CD4-positive, CD25-positive, alpha-beta regulatory T cell (primary cell): ENCODE results near the gene OSBPL8. TPM values are rescaled to one million over a fixed set of nuclear protein-coding genes. Genes with fewer than 3 reads are reported as not detected.
"Not testable (repeated sequence)": the region's sequence is repeated elsewhere in the genome, so short reads cannot be mapped to it uniquely, and the experiment has no call there.

ENCODE experiments used
- ATAC-seq, 2 donors: fragments of 150-1000 bp; cut with Tn5 transposase; one replicate each; pipeline ENCODE4 v1.10.0; 2021; ENCODE audit warnings: low read depth in 2 of 2, moderate number of reproducible peaks in 2 of 2, moderate library complexity in 1 of 2
- DNase-seq, 3 donors: peaks; one replicate each; pipeline versions ENCODE4 v3.0.0 to v3.0.0-alpha.2; 2012 to 2022; ENCODE audit warnings: mixed read lengths in 1 of 3
- H3K27ac ChIP-seq: one replicate; pipeline ENCODE4 v1.7.0; 2013; ENCODE audit warnings: mild to moderate bottlenecking, low read length; ENCODE audit not compliant: insufficient read depth, poor library complexity, severe bottlenecking
- H3K27me3 ChIP-seq: one replicate; pipeline ENCODE4 v1.7.0; 2013; ENCODE audit warnings: low read length; ENCODE audit not compliant: control insufficient read depth, insufficient read depth
- H3K36me3 ChIP-seq: one replicate; pipeline ENCODE4 v1.7.0; 2013; ENCODE audit warnings: mild to moderate bottlenecking, low read length, moderate library complexity; ENCODE audit not compliant: control insufficient read depth, insufficient read depth
- H3K4me1 ChIP-seq: 2 replicates; pipeline ENCODE4 v1.7.0; 2013; ENCODE audit warnings: mild to moderate bottlenecking, low read length; ENCODE audit not compliant: insufficient read depth, control insufficient read depth, poor library complexity, severe bottlenecking
- H3K4me3 ChIP-seq: one replicate; pipeline ENCODE4 v1.7.0; 2013; ENCODE audit warnings: low read depth, mild to moderate bottlenecking, low read length, moderate library complexity
- H3K9me3 ChIP-seq, 2 experiments: 1 replicate in 1 of 2; 2 replicates in 1 of 2; pipeline ENCODE4 v1.7.0; 2013; ENCODE audit warnings: low read length in 2 of 2, mild to moderate bottlenecking in 1 of 2, moderate library complexity in 1 of 2; ENCODE audit not compliant: control insufficient read depth in 2 of 2
- H3K27ac Mint-ChIP-seq, 3 donors: one replicate each; pipeline ENCODE4 v1.8.0; 2020 to 2022; ENCODE audit warnings: mild to moderate bottlenecking in 3 of 3, mixed read lengths in 3 of 3, moderate library complexity in 2 of 3
- H3K27me3 Mint-ChIP-seq: one replicate; pipeline ENCODE4 v1.8.0; 2022; ENCODE audit warnings: mild to moderate bottlenecking, mixed read lengths
- H3K36me3 Mint-ChIP-seq: one replicate; pipeline ENCODE4 v1.8.0; 2020; ENCODE audit warnings: mixed read lengths
- H3K4me1 Mint-ChIP-seq, 4 donors: one replicate each; pipeline ENCODE4 v1.8.0; 2020 to 2022; ENCODE audit warnings: mixed read lengths in 4 of 4, mild to moderate bottlenecking in 1 of 4
- H3K4me3 Mint-ChIP-seq, 4 donors: one replicate each; pipeline ENCODE4 v1.8.0; 2020 to 2022; ENCODE audit warnings: mild to moderate bottlenecking in 4 of 4, mixed read lengths in 4 of 4, moderate library complexity in 3 of 4
- H3K9me3 Mint-ChIP-seq, 7 donors: one replicate each; pipeline ENCODE4 v1.8.0; 2020 to 2022; ENCODE audit warnings: mixed read lengths in 7 of 7, mild to moderate bottlenecking in 3 of 7, moderate library complexity in 2 of 7
- polyA plus RNA-seq, 4 donors: library from polyadenylated mRNA; unstranded; fragments of 300-500 nt; fragmentation: Illumina TruSeq; gene quantifications; one replicate each; pipeline ENCODE4 v1.2.3, GENCODE V29; 2021
- total RNA-seq: library from RNA; stranded (reverse); gene quantifications from one replicate; pipeline ENCODE4 v1.2.3, GENCODE V29; 2022

Gene OSBPL8
- total and polyA plus RNA-seq, 5 donors from 2014 or later = 129 to 195 (median 172) TPM

DNA sequence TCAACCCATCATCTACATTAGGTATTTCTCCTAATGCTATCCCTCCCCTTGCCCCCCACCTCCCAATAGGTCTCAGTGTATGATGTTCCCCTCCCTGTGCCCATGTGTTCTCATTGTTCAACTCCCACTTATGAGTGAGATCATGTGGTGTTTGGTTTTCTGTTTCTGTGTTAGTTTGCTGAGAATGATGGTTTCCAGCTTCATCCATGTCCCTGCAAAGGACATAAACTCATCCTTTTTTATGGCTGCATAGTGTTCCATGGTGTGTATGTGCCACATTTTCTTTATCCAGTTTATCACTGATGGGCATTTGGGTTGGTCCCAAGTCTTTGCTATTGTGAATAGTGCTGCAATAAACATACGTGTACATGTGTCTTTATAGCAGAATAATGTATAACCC, 182.7 kb downstream of the OSBPL8 start:
- H3K4me1 ChIP-seq, H3K27me3 ChIP-seq, H3K9me3 ChIP-seq, DNase-seq, H3K9me3 Mint-ChIP-seq, H3K4me3 Mint-ChIP-seq, H3K27me3 Mint-ChIP-seq, ATAC-seq, H3K27ac ChIP-seq, H3K27ac Mint-ChIP-seq, H3K4me3 ChIP-seq: not testable (repeated sequence)
- H3K4me1 Mint-ChIP-seq = peaks cover 0 to 14% (median 1%) of the 10 kb centered on the region in 4 donors
- peaks cover 60% of the 10 kb centered on the region for H3K36me3 Mint-ChIP-seq
- H3K36me3 ChIP-seq = peaks cover 63% of the 10 kb centered on the region

DNA sequence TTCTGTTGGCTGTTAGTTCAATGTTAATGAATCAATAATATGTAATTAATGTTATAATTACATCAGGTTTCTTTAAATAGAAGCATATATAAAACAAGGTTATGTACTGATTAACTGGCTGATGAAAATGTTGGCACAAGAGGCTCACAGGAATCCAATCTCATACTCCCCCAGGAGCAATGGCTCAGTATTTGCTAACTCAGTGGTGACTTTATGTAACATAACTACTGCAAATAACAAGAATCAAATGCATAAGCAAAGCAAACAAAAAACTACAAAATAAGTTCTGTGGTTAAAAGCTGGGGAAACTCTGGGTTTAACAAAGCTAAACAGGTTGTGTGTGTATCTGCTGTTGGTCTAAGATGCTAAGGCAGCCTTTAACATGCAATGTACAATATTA, 183.6 kb downstream of the OSBPL8 start:
- no peaks in the 10 kb centered on the region for H3K9me3 Mint-ChIP-seq
- no peaks in the 10 kb centered on the region for H3K9me3 ChIP-seq
- H3K36me3 Mint-ChIP-seq = peaks cover 62% of the 10 kb centered on the region
- no peak overlapping the region for H3K27ac ChIP-seq
- no peak overlapping the region for H3K4me3 Mint-ChIP-seq
- DNase-seq = no peak
- no peak for ATAC-seq
- no peak overlapping the region for H3K27ac Mint-ChIP-seq
- H3K4me1 ChIP-seq = no peaks in the 10 kb centered on the region
- H3K36me3 ChIP-seq = peaks cover 70% of the 10 kb centered on the region
- H3K27me3 ChIP-seq = no peaks in the 10 kb centered on the region
- H3K4me3 ChIP-seq = no peak overlapping the region
- H3K27me3 Mint-ChIP-seq = no peaks in the 10 kb centered on the region
- H3K4me1 Mint-ChIP-seq = peaks cover 0 to 11% (median 1%) of the 10 kb centered on the region in 4 donors

DNA sequence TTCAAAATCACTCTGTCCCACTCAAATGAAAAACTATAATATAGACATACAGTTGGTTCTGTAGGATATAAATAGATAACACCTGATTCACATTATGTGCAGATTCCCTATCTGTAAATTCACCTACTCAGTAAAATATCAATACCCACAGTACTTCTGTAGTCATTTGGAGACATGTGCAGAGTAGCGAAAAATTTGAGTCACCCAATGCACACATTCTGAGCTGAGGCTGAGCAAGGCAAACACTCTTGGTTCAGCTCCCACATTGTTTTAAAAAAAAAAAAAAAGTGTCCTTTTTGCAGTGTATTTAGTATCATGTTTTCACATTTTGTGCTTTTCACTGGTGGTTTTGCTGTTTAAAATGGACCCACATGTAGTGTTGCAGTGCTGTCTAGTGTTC, 184.1 kb downstream of the OSBPL8 start:
- no peaks in the 10 kb centered on the region for H3K27me3 Mint-ChIP-seq
- Histone ChIP-seq H3K9me3 (no peaks in the 10 kb centered on the region), H3K36me3 (peaks cover 70% of the 10 kb centered on the region), H3K4me1 (no peaks in the 10 kb centered on the region), H3K4me3 (no peak overlapping the region), H3K27ac (no peak overlapping the region), H3K27me3 (no peaks in the 10 kb centered on the region)
- ATAC-seq (no peak), DNase-seq (no peak)
- no peak overlapping the region for H3K4me3 Mint-ChIP-seq
- H3K9me3 Mint-ChIP-seq = no peaks in the 10 kb centered on the region
- H3K4me1 Mint-ChIP-seq = peaks cover 0 to 11% (median 1%) of the 10 kb centered on the region in 4 donors
- no peak overlapping the region for H3K27ac Mint-ChIP-seq
- H3K36me3 Mint-ChIP-seq = peaks cover 67% of the 10 kb centered on the region

DNA sequence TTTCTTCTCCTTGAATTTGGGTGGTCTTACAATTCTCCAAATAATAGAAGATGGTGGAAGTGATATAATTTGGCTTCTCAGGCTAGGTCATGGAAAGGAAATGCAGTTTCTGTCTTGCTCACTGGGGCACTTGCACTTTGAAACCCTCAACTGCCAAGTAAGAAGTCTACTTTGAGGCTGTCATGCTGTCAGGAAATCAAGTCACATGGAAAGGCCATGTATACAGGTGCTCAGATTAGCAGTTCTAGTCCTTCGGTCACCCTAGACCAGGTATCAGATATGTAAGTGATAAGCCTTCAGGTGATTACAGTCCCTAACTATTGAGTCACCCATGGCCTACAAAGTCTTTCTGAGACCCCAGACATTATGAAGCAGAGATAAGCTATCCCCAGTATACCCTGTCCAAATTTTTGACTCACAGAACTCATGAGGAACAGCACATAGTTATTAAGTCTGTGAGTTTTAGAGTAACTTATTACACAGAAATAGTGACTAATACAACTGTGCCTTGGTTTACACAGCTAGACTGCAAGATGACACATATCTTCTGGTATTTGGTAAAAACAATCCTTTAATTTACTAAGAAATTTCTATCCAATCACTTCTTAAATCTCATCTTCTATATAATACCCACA, 185.1 kb downstream of the OSBPL8 start:
- no peak overlapping the region for H3K4me3 ChIP-seq
- no peak for ATAC-seq
- no peaks in the 10 kb centered on the region for H3K27me3 ChIP-seq
- no peaks in the 10 kb centered on the region for H3K27me3 Mint-ChIP-seq
- peaks cover 71% of the 10 kb centered on the region for H3K36me3 Mint-ChIP-seq
- no peaks in the 10 kb centered on the region for H3K9me3 Mint-ChIP-seq
- no peaks in the 10 kb centered on the region for H3K4me1 ChIP-seq
- H3K27ac Mint-ChIP-seq = no peak overlapping the region
- H3K4me3 Mint-ChIP-seq = no peak overlapping the region
- peaks cover 0 to 7% (median 1%) of the 10 kb centered on the region in 4 donors for H3K4me1 Mint-ChIP-seq
- H3K36me3 ChIP-seq = peaks cover 72% of the 10 kb centered on the region
- DNase-seq = no peak
- H3K27ac ChIP-seq = no peak overlapping the region
- no peaks in the 10 kb centered on the region for H3K9me3 ChIP-seq

DNA sequence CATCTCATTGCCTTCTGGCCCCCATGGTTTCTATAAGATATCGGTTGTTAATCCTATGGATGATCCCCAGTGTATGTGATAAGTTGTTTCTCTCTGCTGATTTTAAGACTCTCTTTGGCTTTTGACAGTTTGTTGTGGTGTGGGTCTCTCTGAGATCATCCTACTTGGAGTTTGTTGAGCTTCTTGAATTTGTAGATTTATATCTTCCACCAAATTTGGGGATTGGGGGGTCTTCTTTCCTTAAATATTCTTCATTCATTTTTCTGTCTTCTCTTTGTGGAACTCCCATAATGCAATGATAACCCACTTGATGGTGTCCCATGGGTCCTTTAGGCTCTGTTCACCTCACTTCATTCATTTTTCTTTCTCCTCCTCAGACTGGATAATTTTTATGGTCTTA, 191.3 kb downstream of the OSBPL8 start:
- no peak overlapping the region for H3K4me3 ChIP-seq
- peaks cover 81% of the 10 kb centered on the region for H3K36me3 Mint-ChIP-seq
- peaks cover 0 to 16% (median 4%) of the 10 kb centered on the region in 7 donors for H3K9me3 Mint-ChIP-seq
- H3K27me3 ChIP-seq = no peaks in the 10 kb centered on the region
- peaks cover 0 to 8% (median 0%) of the 10 kb centered on the region in 4 donors for H3K4me1 Mint-ChIP-seq
- ATAC-seq (no peak), DNase-seq (no peak)
- no peak overlapping the region for H3K27ac ChIP-seq
- no peaks in the 10 kb centered on the region for H3K9me3 ChIP-seq
- H3K4me1 ChIP-seq = no peaks in the 10 kb centered on the region
- no peaks in the 10 kb centered on the region for H3K27me3 Mint-ChIP-seq
- H3K4me3 Mint-ChIP-seq = no peak overlapping the region
- H3K27ac Mint-ChIP-seq = peak overlapping the region in 2 of 3 donors; percentile 8 to 67
- H3K36me3 ChIP-seq = peaks cover 73% of the 10 kb centered on the region

DNA sequence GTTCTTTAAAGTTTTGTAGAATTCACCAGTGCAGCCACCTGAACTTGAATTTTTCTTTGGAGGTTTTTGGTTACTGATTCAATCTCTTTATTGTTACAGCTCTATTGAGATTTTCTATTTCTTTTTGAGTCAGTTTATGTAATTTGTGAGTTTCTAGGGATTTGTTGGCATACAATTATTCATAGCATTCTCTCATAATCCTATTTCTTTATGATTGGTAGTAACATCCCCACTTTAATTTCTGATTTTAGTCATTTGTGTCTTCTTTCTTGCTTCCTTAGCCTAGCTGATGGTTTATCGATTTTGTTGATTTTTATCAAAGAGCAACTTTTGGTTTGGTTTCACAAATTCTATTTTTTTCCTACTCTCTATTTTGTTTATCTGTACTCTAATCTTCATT, 193.4 kb downstream of the OSBPL8 start:
- no peak overlapping the region for H3K4me3 ChIP-seq
- H3K9me3 Mint-ChIP-seq = peaks cover 0 to 16% (median 4%) of the 10 kb centered on the region in 7 donors
- H3K27me3 ChIP-seq = no peaks in the 10 kb centered on the region
- H3K36me3 ChIP-seq = peaks cover 56% of the 10 kb centered on the region
- ATAC-seq = no peak
- H3K4me3 Mint-ChIP-seq = no peak overlapping the region
- H3K36me3 Mint-ChIP-seq = peaks cover 85% of the 10 kb centered on the region
- H3K9me3 ChIP-seq = no peaks in the 10 kb centered on the region
- no peak for DNase-seq
- no peak overlapping the region for H3K27ac Mint-ChIP-seq
- H3K4me1 ChIP-seq = no peaks in the 10 kb centered on the region
- no peaks in the 10 kb centered on the region for H3K27me3 Mint-ChIP-seq
- H3K4me1 Mint-ChIP-seq = peaks cover 0 to 8% (median 2%) of the 10 kb centered on the region in 4 donors
- H3K27ac ChIP-seq = no peak overlapping the region

DNA sequence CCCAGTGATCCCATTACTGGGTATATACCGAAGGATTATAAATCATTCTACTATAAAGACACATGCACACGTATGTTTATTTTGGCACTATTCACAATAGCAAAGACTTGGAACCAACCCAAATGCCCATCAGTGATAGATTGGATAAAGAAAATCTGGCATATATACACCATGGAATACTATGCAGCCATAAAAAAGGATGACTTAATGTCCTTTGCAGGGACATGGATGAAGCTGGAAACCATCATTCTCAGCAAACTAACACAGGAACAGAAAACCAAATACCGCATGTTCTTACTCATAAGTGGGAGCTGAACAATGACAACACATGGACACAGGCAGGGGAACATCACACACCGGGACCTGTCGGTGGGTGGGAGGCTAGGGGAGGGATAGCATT, 195.4 kb downstream of the OSBPL8 start:
- H3K4me3 Mint-ChIP-seq, H3K9me3 ChIP-seq, DNase-seq, H3K27me3 ChIP-seq, H3K27ac ChIP-seq, H3K4me3 ChIP-seq, H3K27ac Mint-ChIP-seq, H3K27me3 Mint-ChIP-seq, ATAC-seq, H3K4me1 Mint-ChIP-seq, H3K4me1 ChIP-seq: not testable (repeated sequence)
- H3K36me3 ChIP-seq = peaks cover 37% of the 10 kb centered on the region
- Mint-ChIP-seq H3K9me3 (peaks cover 0 to 16% (median 4%) of the 10 kb centered on the region in 7 donors), H3K36me3 (peaks cover 85% of the 10 kb centered on the region)

DNA sequence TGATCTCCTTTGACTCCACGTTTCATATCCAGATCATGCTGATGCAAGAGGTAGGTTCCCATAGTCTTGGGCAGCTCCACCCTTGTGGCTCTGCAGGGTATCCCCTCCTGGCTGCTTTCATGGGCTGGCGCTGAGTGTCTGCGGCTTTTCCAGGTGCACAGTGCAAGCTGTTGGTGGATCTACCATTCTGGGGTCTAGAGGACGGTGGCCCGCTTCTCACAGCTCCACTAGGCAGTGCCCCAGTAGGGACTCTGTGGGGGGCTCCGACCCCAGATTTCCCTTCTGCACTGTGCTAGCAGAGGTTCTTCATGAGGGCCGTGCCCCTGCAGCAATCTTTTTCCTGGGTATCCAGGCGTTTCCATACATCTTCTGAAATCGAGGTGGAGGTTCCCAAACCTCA, 199.3 kb downstream of the OSBPL8 start:
- Mint-ChIP-seq H3K27ac (no peak overlapping the region), H3K9me3 (peaks cover 0 to 4% (median 2%) of the 10 kb centered on the region in 7 donors), H3K4me3 (no peak overlapping the region), H3K36me3 (peaks cover 75% of the 10 kb centered on the region), H3K27me3 (no peaks in the 10 kb centered on the region), H3K4me1 (peaks cover 0 to 5% (median 0%) of the 10 kb centered on the region in 4 donors)
- Histone ChIP-seq H3K9me3 (no peaks in the 10 kb centered on the region), H3K36me3 (peaks cover 34% of the 10 kb centered on the region), H3K4me3 (no peak overlapping the region), H3K4me1 (no peaks in the 10 kb centered on the region), H3K27me3 (no peaks in the 10 kb centered on the region), H3K27ac (no peak overlapping the region)
- no peak for ATAC-seq
- no peak for DNase-seq
